ENCODE results near the gene ZDHHC22.

- TF ChIP-seq CTCF (IDR thresholded peaks at IDR 0.05) (no peak), POLR2A (IDR thresholded peaks at IDR 0.05) (no peak), POLR2AphosphoS5 (IDR thresholded peaks at IDR 0.05) (no peak), EP300 (IDR thresholded peaks at IDR 0.05) (no peak)
Observed at GRCh38 chr14:77145975-77146740, 4.6 kb upstream of the ZDHHC22 start.
